Mucosa of descending colon (tissue), 3 donors: Measurements from ENCODE around the gene CASP6. TPM values are rescaled to one million over a fixed set of nuclear protein-coding genes. Genes with fewer than 3 reads are reported as not detected.

Experiments
- ATAC-seq: fragments of 200-7000 bp; cut with Tn5 transposase; one replicate; pipeline ENCODE4 v1.9.1; 2020; ENCODE audit warnings: mild to moderate bottlenecking, moderate library complexity
- DNase-seq, 3 donors: peaks; one replicate each; pipeline ENCODE4 v3.0.0-alpha.2; 2020
- H3K36me3 ChIP-seq: fragments of 200-600 bp; one replicate; pipeline ENCODE4 v1.8.0; 2021; ENCODE audit warnings: low read depth, mild to moderate bottlenecking
- H3K4me1 ChIP-seq: fragments of 200-600 bp; one replicate; pipeline ENCODE4 v1.8.0; 2021; ENCODE audit warnings: low read depth, mild to moderate bottlenecking
- H3K4me3 ChIP-seq: fragments of 200-600 bp; one replicate; pipeline ENCODE4 v1.8.0; 2021; ENCODE audit warnings: mild to moderate bottlenecking
- H3K9me3 ChIP-seq: fragments of 200-600 bp; one replicate; pipeline ENCODE4 v1.8.0; 2021; ENCODE audit warnings: mild to moderate bottlenecking
- intact Hi-C, 2 donors: fragments of 100-400 bp; cut with DNase I in 1 of 2; cut with micrococcal nuclease in 1 of 2; formaldehyde crosslinking; loops; one replicate each; pipeline versions ENCODE4 v1.11.0 to v1.11.1; 2022; cut with DNase I, micrococcal nuclease
- total RNA-seq, 3 donors: library from RNA; stranded (reverse); fragmentation: NEBNext Ultra II Directional in 2 of 3; extraction: Animal tissue kit (Norgen Biotek cat#: 25700) in 2 of 3; gene quantifications; one replicate each; pipeline versions ENCODE4 v1.2.1 to v1.2.4, GENCODE V29; 2021 to 2023
- TF ChIP-seq, protein P1 (sequence below): fragments of 200-600 bp; IDR thresholded peaks from one replicate; pipeline ENCODE4 v1.8.0; 2022; ENCODE audit warnings: antibody characterized with exemption, mild to moderate bottlenecking
- donor health status: DM: no; HTN: no; CAD: no; lungs with moderate emphysema.
- donor health status: DM: no; HTN: no; CAD: no.
- donor health status: DM: no; HTN: yes; CAD: no.

CASP6 gene
- total RNA-seq, 3 donors from 2014 or later, result 40.1 to 81.5 (median 78.7) TPM

DNA sequence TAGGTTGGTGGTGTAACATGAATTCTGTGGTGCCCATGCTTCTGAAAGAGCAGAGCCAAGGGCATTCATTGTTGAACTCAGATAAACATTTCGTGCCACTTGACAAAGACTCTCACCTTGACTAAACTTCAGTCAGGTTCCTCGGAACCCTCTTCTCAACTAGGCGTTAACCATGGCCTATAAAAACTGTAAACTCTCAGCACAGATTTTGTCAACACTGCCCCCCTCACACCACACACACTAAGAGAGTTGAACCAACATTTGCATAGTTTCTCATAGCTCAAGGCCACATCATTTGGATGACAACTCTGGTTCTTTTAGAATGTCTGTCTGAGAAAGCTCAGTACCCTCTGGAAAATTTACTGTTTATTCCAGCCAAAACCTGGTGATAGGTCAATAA is 28.1 kb downstream of the CASP6 start:
- DNase-seq (no peak), ATAC-seq (no peak)
- Histone ChIP-seq H3K36me3 (no peaks in the 10 kb centered on the region), H3K4me3 (no peak overlapping the region), H3K4me1 (no peaks in the 10 kb centered on the region), H3K9me3 (peaks cover 7% of the 10 kb centered on the region)
- TF ChIP-seq, protein P1, sequence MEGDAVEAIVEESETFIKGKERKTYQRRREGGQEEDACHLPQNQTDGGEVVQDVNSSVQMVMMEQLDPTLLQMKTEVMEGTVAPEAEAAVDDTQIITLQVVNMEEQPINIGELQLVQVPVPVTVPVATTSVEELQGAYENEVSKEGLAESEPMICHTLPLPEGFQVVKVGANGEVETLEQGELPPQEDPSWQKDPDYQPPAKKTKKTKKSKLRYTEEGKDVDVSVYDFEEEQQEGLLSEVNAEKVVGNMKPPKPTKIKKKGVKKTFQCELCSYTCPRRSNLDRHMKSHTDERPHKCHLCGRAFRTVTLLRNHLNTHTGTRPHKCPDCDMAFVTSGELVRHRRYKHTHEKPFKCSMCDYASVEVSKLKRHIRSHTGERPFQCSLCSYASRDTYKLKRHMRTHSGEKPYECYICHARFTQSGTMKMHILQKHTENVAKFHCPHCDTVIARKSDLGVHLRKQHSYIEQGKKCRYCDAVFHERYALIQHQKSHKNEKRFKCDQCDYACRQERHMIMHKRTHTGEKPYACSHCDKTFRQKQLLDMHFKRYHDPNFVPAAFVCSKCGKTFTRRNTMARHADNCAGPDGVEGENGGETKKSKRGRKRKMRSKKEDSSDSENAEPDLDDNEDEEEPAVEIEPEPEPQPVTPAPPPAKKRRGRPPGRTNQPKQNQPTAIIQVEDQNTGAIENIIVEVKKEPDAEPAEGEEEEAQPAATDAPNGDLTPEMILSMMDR, result no peak
- intact Hi-C loops, result no loop called here

DNA sequence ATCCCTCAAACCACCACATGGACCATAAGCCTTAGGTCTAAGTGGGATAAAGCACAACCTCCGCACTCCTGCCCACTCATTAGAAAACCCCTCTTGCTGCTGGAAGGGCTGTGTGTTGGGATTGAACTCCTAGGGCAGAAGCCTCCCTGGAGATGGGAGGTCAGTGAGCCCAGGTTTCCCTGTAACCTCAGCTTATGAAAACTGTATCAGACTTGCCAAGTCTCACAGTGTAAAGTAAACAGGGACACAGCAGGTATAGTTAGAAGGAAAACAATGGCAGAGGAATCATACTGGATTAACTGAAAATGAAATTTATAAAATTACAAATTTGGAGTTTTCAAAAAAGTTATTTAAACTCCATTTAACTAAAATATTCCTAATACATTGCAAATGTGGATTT is 29.9 kb downstream of the CASP6 start:
- peaks cover 4% of the 10 kb centered on the region for H3K9me3 ChIP-seq
- intact Hi-C loops, result no loop called here
- no peak for ATAC-seq
- no peak for DNase-seq
- no peaks in the 10 kb centered on the region for H3K4me1 ChIP-seq
- TF ChIP-seq, protein P1, result no peak
- H3K4me3 ChIP-seq, result no peak overlapping the region
- no peaks in the 10 kb centered on the region for H3K36me3 ChIP-seq

DNA sequence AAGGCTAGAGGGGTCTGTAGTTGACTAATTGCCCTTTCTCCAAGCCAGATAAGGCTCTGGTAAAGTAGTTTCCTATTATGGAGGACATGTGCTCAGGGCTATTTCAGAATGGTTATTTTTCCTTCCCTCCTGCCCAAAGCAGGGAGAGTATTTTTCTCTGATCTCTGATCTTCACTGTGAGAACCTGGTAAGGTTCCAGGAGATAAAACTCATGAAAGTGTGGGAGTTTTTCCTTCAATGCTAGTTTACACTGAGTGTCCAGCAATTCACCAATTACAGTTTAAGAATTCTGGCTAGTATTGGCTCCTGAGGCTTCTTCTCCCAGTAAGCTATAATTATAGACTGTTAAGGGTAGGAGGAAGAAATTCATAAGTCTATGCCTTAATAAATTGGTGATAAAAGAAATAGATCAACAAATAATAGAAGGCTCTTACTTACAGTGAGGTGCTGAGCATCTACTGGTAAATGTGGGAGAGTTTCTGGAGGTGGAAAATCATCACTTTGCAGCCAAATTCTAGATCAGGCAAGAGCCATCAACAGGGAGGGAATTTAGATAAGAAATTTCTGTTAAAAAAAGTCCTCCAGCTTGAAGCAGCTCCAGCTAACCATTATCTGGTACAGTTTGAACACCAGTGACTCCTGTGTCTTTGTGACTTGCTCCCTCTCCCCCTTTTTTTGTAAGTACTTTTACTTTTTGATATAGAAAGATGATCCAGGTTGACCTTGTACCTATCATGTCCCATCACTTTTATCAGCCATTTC is 30.9 kb downstream of the CASP6 start:
- Histone ChIP-seq H3K9me3 (peaks cover 4% of the 10 kb centered on the region), H3K36me3 (no peaks in the 10 kb centered on the region), H3K4me1 (no peaks in the 10 kb centered on the region), H3K4me3 (no peak overlapping the region)
- TF ChIP-seq, protein P1, result no peak
- no peak for ATAC-seq
- DNase-seq, result no peak
- intact Hi-C loops, result no loop called here

DNA sequence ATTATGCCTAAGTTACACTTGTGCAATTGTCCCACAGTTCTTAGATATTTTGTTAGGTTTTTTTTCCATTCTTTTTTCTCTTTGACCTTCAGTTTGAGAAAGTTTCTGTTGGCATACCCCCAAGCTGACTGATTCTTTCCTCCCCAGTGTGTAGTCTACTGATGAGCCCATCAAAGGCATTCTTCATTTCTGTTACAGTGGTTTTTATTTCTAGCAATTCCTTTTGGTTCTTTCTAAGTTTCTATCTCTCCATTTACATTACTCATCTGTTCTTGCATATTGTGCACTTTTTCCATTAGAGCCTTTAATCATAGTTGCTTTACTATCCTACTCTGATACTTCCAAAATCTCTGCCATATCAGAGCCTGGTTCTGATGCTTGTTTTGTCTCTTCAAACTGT is 31.9 kb downstream of the CASP6 start:
- TF ChIP-seq, protein P1, result no peak
- no peaks in the 10 kb centered on the region for H3K4me1 ChIP-seq
- no peak for ATAC-seq

DNA sequence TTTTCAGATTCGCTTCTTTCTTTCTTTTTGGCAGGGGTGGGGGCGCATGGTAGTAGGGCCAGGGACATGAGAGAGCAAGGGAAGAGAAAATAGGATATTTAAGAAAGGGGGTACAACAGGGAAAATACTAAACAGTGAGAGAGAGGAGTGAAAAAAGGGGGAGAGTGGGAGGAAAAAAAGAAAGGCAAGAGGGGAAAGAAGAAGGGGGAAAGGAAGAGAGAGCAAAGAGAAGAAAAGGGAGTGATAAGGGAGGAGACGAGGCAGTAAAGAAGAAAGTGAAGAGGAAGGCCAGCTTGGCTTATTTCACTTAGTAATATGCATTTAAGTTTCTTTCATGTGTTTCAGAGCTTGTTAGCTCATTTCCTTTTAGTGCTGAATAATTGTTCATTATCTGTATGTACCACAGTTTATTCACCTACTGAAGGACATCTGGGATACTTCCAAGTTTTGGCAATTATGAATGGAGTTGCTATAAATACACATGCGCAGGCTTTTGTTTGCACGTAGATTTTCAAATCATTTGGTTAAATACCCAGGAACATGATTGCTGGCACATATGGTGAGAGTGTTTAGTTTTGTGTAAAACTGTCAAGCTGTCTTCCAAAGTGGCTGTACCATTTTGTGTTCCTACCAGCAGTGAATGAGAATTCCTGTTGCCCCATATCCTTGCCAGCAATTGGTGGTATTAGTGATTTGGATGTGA is 37.3 kb downstream of the CASP6 start:
- ATAC-seq (no peak), DNase-seq (no peak)
- H3K4me1 ChIP-seq, result no peaks in the 10 kb centered on the region

More for the DNA sequence above, 31.9 kb downstream of the CASP6 start:
- Histone ChIP-seq H3K4me3 (no peak overlapping the region), H3K36me3 (no peaks in the 10 kb centered on the region), H3K9me3 (peaks cover 4% of the 10 kb centered on the region)
- DNase-seq, result no peak
- intact Hi-C loops, result no loop called here

More for the DNA sequence above, 37.3 kb downstream of the CASP6 start:
- Histone ChIP-seq H3K4me3 (no peak overlapping the region), H3K36me3 (no peaks in the 10 kb centered on the region), H3K9me3 (no peaks in the 10 kb centered on the region)
- intact Hi-C loops, result no loop called here
- TF ChIP-seq, protein P1, result no peak
